GM18517 (cell line): ENCODE results near the gene GPR75.

ENCODE experiments used
- ATAC-seq: cut with Tn5 transposase; IDR thresholded peaks from one replicate; pipeline ENCODE4 v1.9.1; 2021; ENCODE audit warnings: mild to moderate bottlenecking, moderate library complexity; ENCODE audit not compliant: unreplicated experiment

The GPR75 gene

GRCh38 chr2:53811601-53812000 lies 48.2 kb downstream of the GPR75 start:
- ATAC-seq = no peak
